ENCODE measurements around the gene RNF227.

Gene RNF227

GRCh38 chr17:7929158-7930023 is 13.3 kb upstream of the RNF227 start, which contains the start of gene KCNAB3:
KCNAB3 (minus strand) TSS chr17:7929856; CDS start chr17:7929435, 421 bp downstream.
- no peak for DNase-seq

- DNase-seq = no peak
Measured at GRCh38 chr17:7927596-7927995, 11.5 kb upstream of the RNF227 start.

- peak; percentile 60 for DNase-seq
Measured at GRCh38 chr17:7922845-7923628, 6.9 kb upstream of the RNF227 start.

- peak; percentile 15 for DNase-seq
Measured at GRCh38 chr17:7922269-7922844, 6.3 kb upstream of the RNF227 start.

- DNase-seq = no peak
Measured at GRCh38 chr17:7916808-7917207, 719 bp upstream of the RNF227 start.

- no peak for DNase-seq
Measured at GRCh38 chr17:7916385-7916682, 245 bp upstream of the RNF227 start.

GRCh38 chr17:7915179-7915610 is 894 bp downstream of the RNF227 start:
- DNase-seq = peak; percentile 36

GRCh38 chr17:7912927-7913524 is 3.1 kb downstream of the RNF227 start:
- peak; percentile 84 for DNase-seq

- DNase-seq = peak; percentile 82
Measured at GRCh38 chr17:7911116-7911515, 5.0 kb downstream of the RNF227 start.

- peak; percentile 49 for DNase-seq
Measured at GRCh38 chr17:7910711-7911110, 5.4 kb downstream of the RNF227 start.

- no peak for DNase-seq
Measured at GRCh38 chr17:7910281-7910680, 5.8 kb downstream of the RNF227 start.

GRCh38 chr17:7909089-7909488 is 7.0 kb downstream of the RNF227 start:
- no peak for DNase-seq

- no peak for DNase-seq
Measured at GRCh38 chr17:7903154-7904103, 12.7 kb downstream of the RNF227 start.

- DNase-seq = peak; percentile 88
Measured at GRCh38 chr17:7897773-7898172, 18.3 kb downstream of the RNF227 start.

- no peak for DNase-seq
Measured at GRCh38 chr17:7897090-7897489, 19.0 kb downstream of the RNF227 start.

GRCh38 chr17:7894866-7895265 is 21.2 kb downstream of the RNF227 start:
- no peak for DNase-seq

- DNase-seq = no peak
Measured at GRCh38 chr17:7894226-7894625, 21.9 kb downstream of the RNF227 start.

GRCh38 chr17:7893187-7893880 is 22.8 kb downstream of the RNF227 start:
- no peak for DNase-seq

- DNase-seq = peak; percentile 85
Measured at GRCh38 chr17:7889166-7889955, 26.7 kb downstream of the RNF227 start.

GRCh38 chr17:7888184-7888920 is 27.7 kb downstream of the RNF227 start, which contains the start of gene CHD3:
CHD3 (plus strand) TSS chr17:7888789; CDS start chr17:7889001, 212 bp downstream.
- no peak for DNase-seq
